BLaER1 treated with 17β-estradiol and CSF1 and Interleukin-3, amounts not matched to agents 10 nM and 100 nM (cell line): ENCODE results near the gene UCK1.
A peak's percentile ranks its signal among the peaks of the same experiment; 100 is the strongest.

Source experiments
- H3K27ac ChIP-seq, 11 experiments: shearing (Covaris generic); formaldehyde crosslinking; 2 replicates each; pipeline ENCODE4 v1.8.1; 2022
- H3K27me3 ChIP-seq, 11 experiments: shearing (Covaris generic); formaldehyde crosslinking; 2 replicates each; pipeline ENCODE4 v1.8.1; 2022
- H3K36me3 ChIP-seq, 11 experiments: shearing (Covaris generic); formaldehyde crosslinking; 2 replicates each; pipeline ENCODE4 v1.8.1; 2022
- H3K4me1 ChIP-seq, 10 experiments: shearing (Covaris generic); formaldehyde crosslinking; 2 replicates each; pipeline ENCODE4 v1.8.1; 2022
- H3K4me2 ChIP-seq, 11 experiments: shearing (Covaris generic); formaldehyde crosslinking; 2 replicates each; pipeline ENCODE4 v1.8.1; 2022
- H3K4me3 ChIP-seq, 10 experiments: shearing (Covaris generic); formaldehyde crosslinking; 2 replicates each; pipeline ENCODE4 v1.8.1; 2022
- H3K9ac ChIP-seq, 11 experiments: shearing (Covaris generic); formaldehyde crosslinking; 2 replicates each; pipeline ENCODE4 v1.8.1; 2022
- H3K9me3 ChIP-seq, 11 experiments: shearing (Covaris generic); formaldehyde crosslinking; replicated peaks in 1 of 11; 2 replicates each; pipeline ENCODE4 v1.8.1; 2022
- H4K20me1 ChIP-seq, 11 experiments: shearing (Covaris generic); formaldehyde crosslinking; 2 replicates each; pipeline ENCODE4 v1.8.1; 2022
- Cebpa-rat ChIP-seq, 11 experiments: shearing (Covaris generic); IDR thresholded peaks; 2 replicates each; pipeline ENCODE4 v1.8.1; 2022

Gene UCK1

DNA sequence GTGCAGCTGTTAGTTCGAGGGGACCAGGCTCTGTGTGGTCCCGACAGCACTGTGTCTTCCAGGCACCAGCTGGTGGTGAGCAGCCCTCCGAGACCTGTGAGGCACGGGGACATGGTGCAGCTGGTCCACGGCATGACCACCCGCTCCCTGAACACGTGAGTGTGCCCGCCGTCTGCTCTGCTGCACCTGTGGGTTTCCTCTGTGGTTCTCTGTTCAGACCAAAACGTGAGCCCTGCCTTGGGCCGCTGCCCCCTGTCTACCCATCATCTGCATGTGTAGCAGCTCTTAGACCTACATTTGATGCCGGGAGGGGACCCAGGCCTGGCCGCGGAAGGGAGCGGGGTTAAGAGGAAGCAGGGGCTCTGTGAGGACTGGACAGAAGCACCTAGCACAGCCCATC lies 17.9 kb downstream of the UCK1 start:
- Histone ChIP-seq H3K36me3 (peaks cover 58 to 96% (median 88%) of the 10 kb centered on the region in 11 experiments), H3K9ac (peak overlapping the region in 4 of 11 experiments; percentile 3 to 37 (median 18); a peak in 5 of 22 replicates), H3K27me3 (no peaks in the 10 kb centered on the region), H3K9me3 (peaks cover 0 to 41% (median 6%) of the 10 kb centered on the region in 11 experiments; a peak in 11 of 22 replicates), H3K27ac (no peak overlapping the region), H3K4me2 (peak overlapping the region; percentile 24 to 84 (median 50); a peak in 21 of 22 replicates), H3K4me3 (no peak overlapping the region; a peak in 1 of 20 replicates), H3K4me1 (peaks cover 26 to 38% (median 33%) of the 10 kb centered on the region in 10 experiments), H4K20me1 (peaks cover 0 to 38% (median 24%) of the 10 kb centered on the region in 11 experiments; a peak in 17 of 22 replicates)
- no peak for TF ChIP-seq Cebpa-rat (IDR thresholded peaks at IDR 0.05)

DNA sequence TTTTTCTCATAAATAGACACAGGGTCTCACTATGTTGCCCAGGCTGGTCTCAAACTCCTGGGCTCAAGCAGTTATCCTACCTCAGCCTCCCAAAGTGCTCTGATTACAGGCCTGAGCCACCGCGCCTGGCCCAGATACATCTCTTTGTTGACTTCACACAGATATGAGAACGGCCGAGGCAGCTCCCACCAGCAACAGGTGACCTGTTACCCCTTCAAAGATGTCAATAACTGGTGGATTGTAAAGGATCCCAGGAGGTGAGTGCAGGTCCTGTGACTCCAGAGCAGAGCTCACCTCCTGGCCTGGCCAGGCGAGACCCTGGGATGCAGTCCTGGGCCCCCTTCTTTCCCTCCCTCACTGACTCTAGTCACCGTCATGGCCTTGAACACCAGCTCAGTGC lies 19.2 kb downstream of the UCK1 start:
- peaks cover 61 to 93% (median 85%) of the 10 kb centered on the region in 11 experiments for H3K36me3 ChIP-seq
- H3K4me3 ChIP-seq, result no peak overlapping the region
- H3K27ac ChIP-seq, result 0 out of 22 replicates have a peak overlapping the region, but pooled peaks of 1 of the 11 experiments have one; percentile 3
- no peak for TF ChIP-seq Cebpa-rat (IDR thresholded peaks at IDR 0.05)
- H3K4me2 ChIP-seq, result peak overlapping the region in 9 of 11 experiments; percentile 13 to 84 (median 64); a peak in 13 of 22 replicates
- peak overlapping the region in 1 of 11 experiments; percentile 14; a peak in 1 of 22 replicates for H3K9ac ChIP-seq
- peaks cover 0 to 34% (median 6%) of the 10 kb centered on the region in 11 experiments; a peak in 11 of 22 replicates for H3K9me3 ChIP-seq
- peaks cover 26 to 38% (median 33%) of the 10 kb centered on the region in 10 experiments for H3K4me1 ChIP-seq
- H4K20me1 ChIP-seq, result peaks cover 0 to 34% (median 24%) of the 10 kb centered on the region in 11 experiments; a peak in 17 of 22 replicates
- no peaks in the 10 kb centered on the region for H3K27me3 ChIP-seq

DNA sequence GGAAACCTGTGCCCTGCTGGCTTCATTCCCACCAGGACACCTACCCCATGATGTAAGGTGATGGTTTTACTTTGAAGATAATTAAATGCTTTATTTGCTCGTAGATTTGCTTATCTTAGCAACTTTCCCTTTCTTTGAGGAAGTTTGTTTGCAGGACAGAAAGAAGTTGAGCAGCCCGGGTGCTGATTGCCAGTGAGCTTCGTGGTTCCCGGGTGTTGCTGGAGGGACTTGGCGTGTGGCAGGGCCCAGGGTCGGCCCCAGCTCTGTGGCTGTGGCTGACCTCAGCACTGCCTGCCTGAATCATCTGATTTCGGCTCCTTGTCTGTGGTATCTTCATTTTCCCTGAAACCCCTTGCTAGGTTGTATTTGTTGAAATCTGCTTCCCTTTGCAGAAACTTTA lies 19.6 kb downstream of the UCK1 start:
- H3K27ac ChIP-seq, result peak overlapping the region in 2 of 11 experiments; percentile 3 to 35; a peak in 1 of 22 replicates
- H3K9ac ChIP-seq, result peak overlapping the region in 2 of 11 experiments; percentile 12 to 14; a peak in 1 of 22 replicates
- peaks cover 26 to 38% (median 33%) of the 10 kb centered on the region in 10 experiments for H3K4me1 ChIP-seq
- peaks cover 0 to 30% (median 6%) of the 10 kb centered on the region in 11 experiments; a peak in 11 of 22 replicates for H3K9me3 ChIP-seq
- H3K36me3 ChIP-seq, result peaks cover 62 to 93% (median 84%) of the 10 kb centered on the region in 11 experiments
- H3K4me3 ChIP-seq, result no peak overlapping the region
- H3K27me3 ChIP-seq, result no peaks in the 10 kb centered on the region
- H3K4me2 ChIP-seq, result peak overlapping the region in 3 of 11 experiments; percentile 49 to 72 (median 52); a peak in 6 of 22 replicates
- no peak for TF ChIP-seq Cebpa-rat (IDR thresholded peaks at IDR 0.05)
- H4K20me1 ChIP-seq, result peaks cover 0 to 34% (median 22%) of the 10 kb centered on the region in 11 experiments; a peak in 16 of 22 replicates

DNA sequence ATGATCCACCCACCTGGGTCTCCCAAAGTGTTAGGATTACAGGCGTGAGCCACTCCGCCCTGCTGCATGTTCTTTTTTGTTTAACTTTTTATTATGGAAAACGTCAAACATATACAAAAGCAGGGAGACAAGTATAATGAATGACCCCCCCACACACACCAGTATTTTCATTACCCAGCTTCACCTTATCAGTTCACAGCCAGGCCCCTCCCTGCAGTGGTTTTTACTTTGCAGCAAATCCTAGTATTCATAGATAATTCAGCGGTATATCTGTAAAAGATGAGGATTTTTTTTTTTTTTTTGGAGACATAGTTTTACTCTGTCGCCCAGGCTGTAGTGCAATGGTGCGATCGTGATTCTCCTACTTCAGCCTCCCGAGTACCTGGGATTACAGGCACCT lies 26.1 kb downstream of the UCK1 start:
- Histone ChIP-seq H3K9ac (no peak overlapping the region), H3K27me3 (no peaks in the 10 kb centered on the region), H3K4me3 (no peak overlapping the region), H3K9me3 (no peaks in the 10 kb centered on the region), H4K20me1 (peaks cover 0 to 40% (median 29%) of the 10 kb centered on the region in 11 experiments; a peak in 19 of 22 replicates), H3K27ac (no peak overlapping the region), H3K4me2 (no peak overlapping the region), H3K36me3 (peaks cover 25 to 46% (median 34%) of the 10 kb centered on the region in 11 experiments), H3K4me1 (peaks cover 18 to 37% (median 27%) of the 10 kb centered on the region in 10 experiments)
- no peak for TF ChIP-seq Cebpa-rat (IDR thresholded peaks at IDR 0.05)

DNA sequence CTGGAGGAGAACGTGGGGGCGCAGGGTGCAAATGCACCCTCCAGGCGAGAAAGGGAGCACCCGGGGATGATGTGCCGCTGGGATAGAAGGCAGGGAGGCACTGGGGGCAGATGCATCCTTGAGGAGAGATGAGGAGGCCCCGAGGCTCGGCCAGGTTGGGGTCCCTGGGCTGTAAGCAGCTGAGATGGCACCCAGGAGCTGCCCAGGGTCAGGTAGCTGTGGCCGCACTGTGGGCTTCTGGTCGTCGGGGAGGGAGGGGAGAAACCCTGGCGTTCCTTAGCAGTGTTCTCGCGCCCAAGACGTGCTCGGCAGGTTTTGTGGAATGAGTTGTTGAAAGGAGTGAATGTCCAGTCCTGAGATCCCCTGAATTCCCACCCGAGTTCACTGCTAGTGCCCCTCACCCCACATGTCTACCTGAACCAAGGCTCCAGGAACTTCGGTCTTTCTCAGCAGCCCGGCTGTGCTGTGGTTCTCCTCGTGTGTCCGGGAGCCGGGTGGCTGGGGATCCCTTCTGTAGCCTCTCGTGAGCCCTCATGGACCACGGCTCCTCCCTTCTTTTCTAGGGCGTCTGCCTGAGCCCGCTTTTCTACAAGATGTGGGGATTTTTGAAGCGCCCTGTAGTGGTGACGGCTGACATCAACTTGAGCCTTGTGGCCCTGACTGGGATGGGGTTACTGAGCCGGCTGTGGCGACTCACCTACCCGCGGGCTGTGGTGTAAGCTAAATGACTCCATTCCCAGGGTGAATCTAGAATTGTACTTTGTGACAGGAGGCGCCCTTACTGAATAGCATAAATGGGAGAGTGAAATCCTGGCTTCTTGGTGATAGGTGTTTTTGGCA lies 27.2 kb downstream of the UCK1 start:
- Histone ChIP-seq H3K4me1 (peaks cover 18 to 37% (median 27%) of the 10 kb centered on the region in 10 experiments), H4K20me1 (peaks cover 9 to 50% (median 41%) of the 10 kb centered on the region in 11 experiments; a peak in 21 of 22 replicates)

DNA sequence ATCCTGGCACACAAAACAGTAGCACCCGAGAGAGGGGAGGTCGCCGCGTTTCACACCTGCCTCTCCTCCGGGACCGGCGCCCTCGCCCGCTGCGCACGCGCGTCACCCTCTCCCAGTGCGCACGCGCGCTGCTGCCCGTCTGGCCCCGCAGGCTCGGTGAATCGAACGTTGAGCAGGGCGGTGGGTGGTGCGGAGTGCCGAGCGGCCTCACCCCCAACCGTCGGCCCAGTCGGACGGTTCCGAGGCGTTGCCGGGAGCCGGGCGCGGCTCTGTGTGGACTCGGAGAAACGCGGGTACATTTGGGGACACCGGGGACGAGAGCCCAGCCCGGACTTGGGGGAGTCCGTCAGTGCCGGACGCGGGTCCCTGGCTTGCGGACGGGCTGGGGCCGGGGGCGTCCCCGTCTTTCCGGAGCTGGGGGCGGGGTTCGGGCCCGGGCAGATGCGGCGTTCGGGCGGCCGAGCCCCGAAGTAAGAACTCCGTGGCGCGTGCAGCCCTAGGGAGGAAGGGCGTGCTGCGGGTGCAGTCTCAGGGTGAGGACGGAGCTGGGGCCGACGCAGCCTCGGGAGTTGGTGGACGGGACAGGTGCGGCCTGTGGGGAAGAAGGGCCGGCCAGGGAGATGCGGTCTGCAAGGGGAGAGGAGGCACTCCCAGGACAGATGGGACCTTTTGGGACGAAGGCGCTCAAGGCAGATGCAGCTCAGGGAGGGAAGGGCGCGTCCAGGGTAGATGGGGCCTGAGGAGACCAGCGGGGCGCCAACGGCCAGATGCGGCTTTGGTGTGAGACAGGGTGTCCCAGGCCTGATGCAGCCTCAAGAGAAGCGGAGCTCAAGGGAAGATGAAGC lies 28.1 kb downstream of the UCK1 start, which contains the start of gene POMT1:
Gene POMT1 (plus strand): TSS at position 138 of the 845 bp plus-strand sequence. CDS start 1,301 bp downstream, outside the sequence.
- TF ChIP-seq Cebpa-rat (IDR thresholded peaks at IDR 0.05), result no peak
- Histone ChIP-seq H3K27me3 (no peaks in the 10 kb centered on the region), H3K4me3 (peak within 1 kb of the TSS; percentile 77 to 96 (median 86)), H3K4me1 (peaks cover 18 to 37% (median 27%) of the 10 kb centered on the region in 10 experiments), H3K9ac (peak within 1 kb of the TSS; percentile 79 to 92 (median 87)), H4K20me1 (peaks cover 17 to 59% (median 49%) of the 10 kb centered on the region in 11 experiments; a peak in 21 of 22 replicates), H3K9me3 (no peaks in the 10 kb centered on the region), H3K27ac (peak within 1 kb of the TSS; percentile 72 to 84 (median 76)), H3K36me3 (peaks cover 32 to 54% (median 39%) of the 10 kb centered on the region in 11 experiments), H3K4me2 (peak within 1 kb of the TSS; percentile 90 to 100 (median 98))

More for the DNA sequence above, 27.2 kb downstream of the UCK1 start:
- Histone ChIP-seq H3K27ac (peak overlapping the region in 10 of 11 experiments; percentile 72 to 84 (median 78); a peak in 14 of 22 replicates), H3K9me3 (no peaks in the 10 kb centered on the region), H3K4me2 (peak overlapping the region; percentile 90 to 100 (median 98)), H3K36me3 (peaks cover 28 to 46% (median 33%) of the 10 kb centered on the region in 11 experiments), H3K27me3 (no peaks in the 10 kb centered on the region), H3K4me3 (peak overlapping the region; percentile 77 to 96 (median 86)), H3K9ac (peak overlapping the region; percentile 79 to 92 (median 87))
- no peak for TF ChIP-seq Cebpa-rat (IDR thresholded peaks at IDR 0.05)

DNA sequence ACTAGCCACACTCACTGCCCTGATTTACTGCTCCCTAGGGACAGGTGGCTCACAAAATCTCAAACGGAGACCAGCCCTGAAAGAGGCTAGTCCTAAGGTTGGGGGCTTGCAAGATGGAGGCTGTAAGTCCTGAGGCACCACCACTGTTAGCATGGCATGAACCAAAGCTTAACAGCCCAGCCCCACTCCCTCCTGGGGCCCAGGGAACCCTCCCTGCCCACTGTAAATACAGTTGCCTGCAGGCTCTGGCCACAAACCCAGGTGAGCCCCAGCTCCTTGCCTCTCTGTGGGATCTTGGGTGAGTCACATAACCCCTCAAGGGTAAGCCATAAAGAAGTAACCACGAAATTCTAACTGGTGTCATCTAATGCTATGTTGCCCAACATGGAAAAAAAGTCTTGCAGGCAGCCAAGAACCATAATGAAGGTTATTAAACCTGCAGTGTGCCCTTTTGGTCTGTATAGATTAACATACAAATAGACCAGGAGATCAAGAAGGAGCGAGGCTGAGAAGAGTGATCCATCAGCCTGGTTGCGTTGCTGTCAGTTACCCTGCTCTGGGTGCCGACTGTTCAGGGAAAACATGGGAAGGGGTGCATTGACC lies 30.0 kb downstream of the UCK1 start:
- Histone ChIP-seq H3K27me3 (no peaks in the 10 kb centered on the region), H3K36me3 (peaks cover 39 to 55% (median 46%) of the 10 kb centered on the region in 11 experiments), H3K4me3 (no peak overlapping the region), H3K4me2 (peak overlapping the region in 2 of 11 experiments; percentile 7 to 100; a peak in 2 of 22 replicates), H4K20me1 (peaks cover 37 to 74% (median 69%) of the 10 kb centered on the region in 11 experiments; a peak in 21 of 22 replicates), H3K4me1 (peaks cover 18 to 37% (median 27%) of the 10 kb centered on the region in 10 experiments), H3K27ac (peak overlapping the region in 1 of 11 experiments; percentile 26; a peak in 1 of 22 replicates), H3K9me3 (no peaks in the 10 kb centered on the region), H3K9ac (no peak overlapping the region; a peak in 1 of 22 replicates)
- no peak for TF ChIP-seq Cebpa-rat (IDR thresholded peaks at IDR 0.05)
